GM18907 (cell line): ENCODE results near the gene ZNF280D.
"Not testable (repeated sequence)": the region's sequence is repeated elsewhere in the genome, so short reads cannot be mapped to it uniquely, and the experiment has no call there.

Experiments used
- ATAC-seq: cut with Tn5 transposase; IDR thresholded peaks from one replicate; pipeline ENCODE4 v1.9.1; 2021; ENCODE audit warnings: mild to moderate bottlenecking, moderate library complexity; ENCODE audit not compliant: unreplicated experiment

The ZNF280D gene

DNA sequence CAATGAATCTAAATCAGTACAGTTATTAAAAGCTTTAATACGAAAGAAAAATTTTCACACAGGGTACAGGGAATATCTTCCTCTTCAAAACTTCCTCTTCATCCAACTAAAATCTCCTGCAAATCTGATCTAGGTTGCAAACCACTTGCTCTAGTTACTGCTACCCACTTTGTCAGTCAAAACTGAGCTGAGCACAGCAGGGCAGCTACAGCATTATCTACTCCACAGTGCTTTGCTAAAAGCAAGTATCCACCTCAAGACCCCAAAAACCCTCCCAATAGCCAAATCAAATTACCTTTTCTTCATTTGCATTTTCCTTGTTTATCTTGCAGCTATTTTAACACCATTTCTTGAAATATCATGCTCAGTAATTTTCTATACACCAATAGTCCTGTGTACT, 14.7 kb downstream of the ZNF280D start:
- no peak for ATAC-seq

DNA sequence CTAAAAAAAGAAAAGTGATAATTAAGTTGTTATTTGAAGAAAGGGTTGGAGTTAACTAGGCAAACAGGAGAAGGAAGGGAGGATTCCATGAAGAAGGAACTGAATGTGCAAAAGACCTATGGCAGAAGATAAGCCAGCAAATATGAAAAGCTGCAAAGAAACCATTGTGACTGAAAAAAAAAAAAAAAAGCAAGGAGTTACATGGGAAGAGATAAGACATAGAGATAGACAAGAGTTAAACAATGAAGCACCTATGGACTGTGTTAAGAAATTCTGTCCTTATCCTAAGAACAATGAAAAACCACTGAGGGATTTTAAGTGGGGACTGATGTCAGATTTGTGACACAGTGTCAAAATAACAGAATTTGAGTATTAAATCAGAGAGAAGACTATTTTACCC, 17.0 kb downstream of the ZNF280D start:
- no peak for ATAC-seq

DNA sequence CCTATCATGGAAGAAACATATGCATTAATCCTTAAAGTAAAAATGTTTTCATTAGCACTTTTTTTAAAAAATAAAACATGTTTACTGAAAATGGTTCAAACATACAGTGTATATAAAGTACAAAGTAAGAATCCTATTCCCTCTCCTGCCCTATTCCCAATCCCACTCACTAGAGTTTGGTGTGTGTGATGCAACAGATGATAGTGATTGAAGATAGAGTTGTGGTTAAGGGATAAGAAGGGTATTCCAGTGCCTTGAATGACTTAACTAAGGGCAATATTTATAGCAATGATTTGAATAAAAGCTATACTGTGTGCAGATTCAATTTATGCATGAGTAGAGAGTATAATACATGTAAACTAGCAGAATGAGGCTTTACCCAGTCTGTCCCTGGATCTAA, 18.1 kb downstream of the ZNF280D start:
- no peak for ATAC-seq

DNA sequence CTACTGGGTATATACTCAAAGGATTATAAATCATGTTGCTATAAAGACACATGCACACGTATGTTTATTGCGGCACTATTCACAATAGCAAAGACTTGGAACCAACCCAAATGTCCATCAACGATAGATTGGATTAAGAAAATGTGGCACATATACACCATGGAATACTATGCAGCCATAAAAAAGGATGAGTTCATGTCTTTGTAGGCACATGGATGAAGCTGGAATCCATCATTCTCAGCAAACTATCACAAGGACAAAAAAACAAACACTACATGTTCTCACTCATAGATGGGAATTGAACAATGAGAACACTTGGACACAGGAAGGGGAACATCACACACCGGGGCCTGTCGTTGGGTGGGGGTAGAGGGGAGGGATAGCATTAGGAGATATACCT, 23.8 kb downstream of the ZNF280D start:
- not testable (repeated sequence) for ATAC-seq

DNA sequence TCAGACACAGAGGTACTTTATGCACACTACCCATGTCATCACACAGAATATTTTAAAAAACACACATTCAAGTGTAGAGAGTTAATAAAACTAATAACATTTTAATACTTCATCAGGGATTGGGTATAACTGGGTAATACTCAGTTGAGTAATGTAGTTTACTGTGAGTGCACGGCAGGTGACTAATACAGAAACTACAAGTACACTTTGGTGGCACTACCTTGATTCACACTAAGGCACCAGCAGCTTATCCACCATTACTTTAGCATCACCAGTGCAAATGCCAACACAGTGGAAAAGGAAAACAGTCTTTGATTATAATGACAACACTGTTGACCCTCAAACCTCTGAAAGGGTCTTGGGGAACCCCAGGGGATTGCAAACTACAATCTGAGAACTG, 33.6 kb downstream of the ZNF280D start:
- no peak for ATAC-seq

DNA sequence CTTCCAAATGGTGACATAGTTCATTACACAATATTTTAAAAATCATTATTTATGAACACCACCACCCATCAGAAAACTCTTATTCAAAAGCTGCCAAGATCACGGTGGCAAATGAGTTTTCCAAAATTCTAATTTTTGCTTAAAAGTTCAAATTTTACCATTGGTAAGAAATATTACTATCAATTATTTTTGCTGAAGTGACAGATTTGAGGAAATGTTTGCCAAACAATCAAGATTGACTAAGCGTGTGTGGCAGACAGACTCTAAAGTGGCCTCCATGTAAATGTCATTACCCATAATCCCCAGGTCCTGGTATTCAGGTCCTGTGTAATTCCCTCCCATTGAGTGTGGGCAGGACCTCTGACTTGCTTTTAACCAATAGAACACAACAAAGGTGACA, 35.0 kb downstream of the ZNF280D start:
- no peak for ATAC-seq

DNA sequence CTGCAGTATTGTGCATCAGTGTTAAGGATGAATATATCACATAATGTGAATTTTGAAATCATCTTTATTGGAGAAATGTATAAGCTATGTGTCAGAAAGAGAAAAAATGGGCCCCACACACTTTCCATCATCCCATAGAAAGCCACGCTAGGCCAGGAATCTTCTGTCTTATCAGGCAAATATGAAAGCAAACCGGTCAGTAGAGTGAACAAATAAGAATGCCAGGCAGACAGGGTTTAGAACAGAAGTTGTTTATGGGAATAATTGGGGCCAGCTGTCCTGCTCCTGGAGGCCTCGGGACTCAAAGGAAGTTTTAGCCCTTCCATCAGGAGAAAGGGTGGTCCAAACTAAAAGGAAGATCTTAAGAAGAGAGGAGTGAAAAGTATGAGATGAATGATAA, 39.5 kb downstream of the ZNF280D start:
- ATAC-seq = no peak

DNA sequence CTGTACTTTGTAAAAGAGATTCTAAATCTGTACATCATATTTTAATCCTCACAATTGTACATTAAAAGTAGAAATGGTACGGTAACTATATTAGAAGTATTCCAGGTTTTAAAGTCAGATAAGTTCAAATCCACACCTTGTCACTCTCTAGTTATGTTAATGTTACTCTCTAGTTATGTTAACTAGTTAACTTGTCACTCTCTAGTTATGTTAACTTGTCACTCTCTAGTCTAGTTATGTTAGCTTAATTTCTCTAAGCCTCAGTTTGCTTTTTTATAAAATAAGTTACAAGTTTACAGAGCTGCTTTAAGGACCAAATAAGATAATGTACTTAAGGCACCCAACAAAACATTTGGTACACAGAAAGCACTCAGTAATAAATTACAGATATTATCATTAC, 42.6 kb downstream of the ZNF280D start:
- no peak for ATAC-seq

DNA sequence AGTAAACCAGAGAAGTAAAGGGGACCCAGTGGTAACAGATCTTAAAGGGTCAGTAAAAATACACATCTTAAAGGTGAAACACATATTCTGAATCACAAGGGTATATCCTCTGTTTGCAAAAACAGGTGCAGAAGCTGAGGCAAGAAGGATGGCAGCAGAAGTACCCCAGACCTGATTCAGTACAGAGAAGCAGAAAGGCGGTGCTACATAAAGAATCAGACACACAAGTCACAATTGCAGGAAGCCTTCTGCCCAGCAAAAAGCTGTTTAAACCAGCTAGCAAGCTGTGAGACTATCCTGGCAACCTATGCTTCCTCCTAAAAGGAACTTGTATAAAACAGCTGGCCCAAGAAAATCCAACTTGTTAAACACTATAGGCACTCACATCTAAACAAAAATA, 49.4 kb downstream of the ZNF280D start:
- no peak for ATAC-seq

DNA sequence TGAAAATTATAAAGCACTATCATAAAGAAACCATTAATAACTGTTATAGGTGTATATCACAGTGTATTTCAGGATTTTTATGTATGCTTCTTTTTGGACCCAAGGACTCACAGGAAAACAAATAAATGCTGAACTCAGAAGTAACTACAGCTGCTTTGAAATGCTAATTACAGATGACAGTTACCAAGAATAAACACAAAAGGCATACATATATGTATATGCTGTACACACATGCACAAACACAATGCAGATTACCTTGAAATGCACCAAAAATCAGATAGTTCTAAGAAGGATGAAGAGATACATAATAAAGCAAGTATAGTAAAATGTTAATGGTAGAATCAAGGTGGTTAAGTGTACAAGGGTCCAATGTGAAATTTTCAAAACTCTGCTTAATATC, 52.2 kb downstream of the ZNF280D start:
- no peak for ATAC-seq

DNA sequence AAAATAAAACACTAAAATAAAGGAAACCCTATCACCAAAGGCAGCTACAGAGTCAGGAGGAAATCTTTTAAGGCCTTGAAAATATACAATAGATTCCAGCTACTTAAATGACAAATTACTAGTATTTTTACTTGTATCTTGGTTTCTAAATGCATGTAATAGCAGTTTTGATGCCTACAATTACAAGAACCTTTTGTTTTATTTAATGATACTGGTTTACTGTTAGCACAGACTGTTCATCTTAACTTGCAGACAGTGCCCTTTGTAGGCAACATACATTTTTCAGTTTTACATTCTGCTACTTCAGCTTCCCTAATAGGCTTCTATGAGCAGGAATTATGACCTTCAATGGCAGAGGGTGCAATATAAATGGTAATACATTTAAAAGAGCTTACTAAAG, 54.1 kb downstream of the ZNF280D start:
- ATAC-seq = no peak

DNA sequence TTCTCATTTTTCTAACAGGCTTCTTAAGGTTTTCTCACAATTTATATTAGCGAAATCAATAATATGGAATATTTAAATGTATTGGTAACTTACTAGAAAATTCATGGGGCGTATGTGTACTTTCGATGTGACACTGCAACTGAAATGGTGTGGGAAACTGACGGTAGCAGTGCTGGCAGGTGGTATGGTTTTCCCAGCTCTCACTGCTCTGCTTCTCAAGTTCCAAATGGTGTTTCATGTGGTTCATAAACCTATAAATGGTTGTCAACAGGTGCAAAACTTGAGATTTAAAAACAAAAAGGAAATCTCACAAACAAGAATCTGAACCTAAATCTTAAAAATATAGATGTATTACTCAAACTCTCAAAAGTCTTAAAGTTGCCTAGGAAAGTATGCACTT, 54.7 kb downstream of the ZNF280D start:
- no peak for ATAC-seq

DNA sequence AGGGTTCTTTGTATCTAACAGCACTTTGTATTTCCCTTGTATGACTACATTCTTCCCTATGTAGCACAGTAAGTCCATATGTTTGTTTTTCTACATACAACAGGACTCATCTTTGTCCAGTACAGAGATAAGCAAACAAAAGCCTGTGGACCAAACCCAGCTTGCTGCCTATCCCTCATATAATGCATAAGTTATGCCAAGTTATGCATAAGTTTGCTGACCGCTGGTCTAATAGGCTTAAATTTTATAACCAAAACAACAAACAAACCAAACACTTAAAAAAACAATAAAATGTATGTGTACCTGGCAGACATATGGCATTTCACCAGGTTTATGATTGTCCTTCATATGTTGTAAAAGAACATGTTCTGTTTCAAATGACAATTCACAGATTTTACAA, 56.0 kb downstream of the ZNF280D start:
- ATAC-seq = no peak

DNA sequence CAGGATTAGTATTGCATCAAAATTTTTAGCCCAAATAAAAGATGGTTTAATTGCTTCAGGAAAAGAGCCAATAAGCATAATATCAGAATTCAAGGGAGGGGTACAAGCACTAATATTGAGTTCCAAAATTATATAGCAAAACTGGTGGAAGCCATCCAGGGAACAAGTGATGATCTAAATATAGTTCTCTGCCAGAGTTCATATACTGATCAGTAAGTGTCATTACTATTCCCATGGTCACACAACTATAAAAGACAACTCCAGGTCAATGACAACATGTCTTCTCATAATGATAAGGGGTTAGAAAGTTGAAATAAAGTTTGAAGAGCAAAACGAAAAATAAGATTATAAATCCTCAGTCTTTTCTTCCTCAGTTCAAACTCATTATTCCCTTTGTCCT, 57.4 kb downstream of the ZNF280D start:
- no peak for ATAC-seq

DNA sequence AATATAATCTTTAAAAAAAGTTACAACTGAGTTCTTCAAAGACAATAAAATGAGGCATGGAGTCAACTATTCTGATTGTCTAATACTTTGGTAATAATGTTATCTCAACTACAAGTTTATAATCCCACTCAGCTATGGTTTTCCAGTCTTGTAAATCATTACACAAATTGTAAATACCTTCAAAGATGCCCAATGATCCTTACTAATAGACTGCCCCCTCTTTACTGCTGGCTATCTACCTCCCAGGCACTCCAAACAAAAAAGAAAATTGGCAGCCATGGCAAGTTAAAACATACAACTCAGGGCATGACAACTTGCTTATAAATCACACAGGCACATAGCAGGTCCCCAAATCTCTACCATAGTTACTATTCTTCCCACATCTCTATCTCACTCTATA, 58.5 kb downstream of the ZNF280D start:
- ATAC-seq = no peak

DNA sequence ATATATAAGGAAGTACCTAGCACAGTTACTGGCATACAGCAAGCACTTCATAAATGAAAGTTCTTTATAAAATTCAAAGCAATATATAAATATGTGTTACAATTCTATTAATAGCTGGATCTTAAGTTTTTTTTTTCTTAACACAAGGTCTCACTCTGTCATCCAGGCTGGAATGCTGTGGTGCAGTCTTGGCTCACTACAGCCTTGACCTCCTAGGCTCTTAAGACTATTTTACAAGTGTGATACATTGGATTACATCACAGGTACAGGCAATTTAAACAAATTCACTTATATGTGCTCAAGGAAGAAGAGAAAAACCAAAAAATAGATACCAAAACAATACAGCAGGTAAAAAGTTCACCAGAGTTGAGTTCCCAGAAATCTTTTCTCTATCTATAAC, 60.6 kb downstream of the ZNF280D start:
- ATAC-seq = no peak

DNA sequence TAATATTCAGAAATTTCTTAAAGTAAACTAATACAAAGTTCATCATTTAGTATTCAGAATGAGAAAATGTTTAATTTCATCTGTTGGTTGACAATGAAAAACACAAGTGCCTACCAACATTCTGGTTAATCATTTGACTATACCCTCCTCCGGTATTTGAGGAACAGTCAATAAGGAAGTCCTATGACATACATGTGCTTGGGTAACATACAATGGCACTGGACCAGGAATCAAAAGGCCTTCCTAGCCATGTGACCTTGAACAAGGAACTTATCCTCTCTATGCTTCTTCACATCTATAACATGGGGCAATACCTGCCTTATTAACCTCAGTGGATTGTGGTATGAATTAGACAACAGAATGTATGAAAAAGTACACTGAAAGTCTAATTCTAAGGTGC, 65.8 kb downstream of the ZNF280D start:
- ATAC-seq = no peak

DNA sequence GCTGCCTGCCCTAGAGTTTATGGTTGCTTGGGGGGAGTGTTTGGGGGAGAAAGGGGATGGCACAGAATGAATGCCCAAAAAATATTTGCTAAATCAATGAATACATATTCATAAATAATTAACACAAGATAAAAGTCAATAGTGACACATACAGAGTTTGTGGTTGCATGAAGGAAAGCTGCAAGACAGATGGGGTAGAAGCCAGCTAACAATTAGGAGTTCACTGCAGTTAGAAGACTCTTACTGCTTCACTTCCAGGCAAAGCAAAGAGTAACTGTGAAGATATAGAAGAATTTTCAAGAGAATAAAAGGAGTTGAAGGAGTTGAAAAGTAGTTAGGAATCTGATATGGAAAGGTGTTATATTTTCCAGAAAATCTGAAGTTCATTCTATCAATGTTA, 72.4 kb downstream of the ZNF280D start:
- ATAC-seq = no peak

DNA sequence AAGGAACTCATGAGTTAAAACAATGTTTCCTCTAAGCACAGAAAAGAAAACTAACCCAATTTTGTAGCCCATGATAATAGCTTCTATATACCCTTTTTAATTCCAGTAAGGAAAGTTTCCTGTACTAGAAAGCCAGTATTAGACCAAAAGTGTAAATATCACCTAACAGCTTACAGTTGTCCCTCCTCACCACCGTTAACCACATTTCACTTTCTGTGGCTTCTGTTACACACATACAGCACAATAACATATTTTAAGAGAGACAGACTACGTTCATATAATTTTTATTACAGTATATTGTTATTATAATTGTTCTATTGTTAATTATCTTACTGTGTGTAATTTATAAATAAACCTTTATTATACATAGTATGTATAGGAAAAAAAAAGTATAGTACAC, 74.1 kb downstream of the ZNF280D start:
- ATAC-seq = no peak

DNA sequence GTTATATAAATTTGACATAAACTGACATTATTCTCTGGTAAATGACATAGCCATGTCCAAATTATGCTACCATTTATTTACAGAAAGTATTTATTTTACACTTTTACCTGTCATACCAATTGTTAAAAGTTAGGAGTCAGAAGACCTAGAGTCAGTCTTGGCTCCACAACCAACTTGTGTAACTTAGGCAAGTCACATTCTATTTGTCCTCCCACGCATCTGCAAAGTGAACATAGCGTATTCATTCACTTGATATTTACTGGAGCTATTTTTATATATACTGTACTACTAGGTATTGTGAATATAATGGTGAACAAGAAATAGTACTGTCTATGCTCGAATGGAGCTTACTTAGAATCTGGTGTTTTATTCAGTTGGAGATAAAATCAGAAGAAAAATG, 78.7 kb downstream of the ZNF280D start:
- no peak for ATAC-seq

DNA sequence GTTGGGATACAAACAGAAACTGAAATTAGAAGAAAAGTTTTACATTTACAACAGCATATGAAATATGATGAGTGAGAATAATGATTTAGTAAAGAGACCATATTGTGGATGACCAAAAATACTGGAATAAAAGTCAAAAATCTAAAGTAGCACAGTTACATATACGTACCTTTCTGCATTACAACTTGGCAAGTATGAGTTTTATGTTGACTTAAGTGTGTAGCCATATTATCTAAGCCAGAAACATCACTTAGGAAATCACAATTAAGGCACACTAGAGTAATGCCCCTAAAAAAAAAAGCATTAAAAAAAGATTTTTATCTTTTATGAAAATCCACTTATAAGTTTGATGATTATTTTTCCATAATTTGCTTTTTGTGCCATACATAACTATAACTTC, 79.1 kb downstream of the ZNF280D start:
- ATAC-seq = no peak

DNA sequence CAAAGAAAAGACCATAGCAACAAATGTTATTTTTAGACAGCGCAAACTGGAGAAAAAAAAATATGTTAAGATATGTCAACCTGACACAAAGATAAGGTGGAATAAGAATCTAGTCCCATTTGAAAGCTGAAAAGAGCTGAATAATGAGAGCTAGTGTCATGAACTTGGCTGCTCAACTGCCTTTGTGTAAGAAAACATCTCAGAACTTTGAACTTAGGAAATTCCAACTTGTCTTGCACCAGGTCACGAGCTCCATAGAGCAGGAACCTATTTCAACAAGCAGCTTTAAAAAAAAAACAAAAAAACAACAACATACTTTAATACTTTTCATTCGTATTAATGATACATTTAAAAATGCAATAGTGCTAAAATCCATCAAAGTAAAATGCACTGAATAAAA, 79.5 kb downstream of the ZNF280D start:
- ATAC-seq = no peak

DNA sequence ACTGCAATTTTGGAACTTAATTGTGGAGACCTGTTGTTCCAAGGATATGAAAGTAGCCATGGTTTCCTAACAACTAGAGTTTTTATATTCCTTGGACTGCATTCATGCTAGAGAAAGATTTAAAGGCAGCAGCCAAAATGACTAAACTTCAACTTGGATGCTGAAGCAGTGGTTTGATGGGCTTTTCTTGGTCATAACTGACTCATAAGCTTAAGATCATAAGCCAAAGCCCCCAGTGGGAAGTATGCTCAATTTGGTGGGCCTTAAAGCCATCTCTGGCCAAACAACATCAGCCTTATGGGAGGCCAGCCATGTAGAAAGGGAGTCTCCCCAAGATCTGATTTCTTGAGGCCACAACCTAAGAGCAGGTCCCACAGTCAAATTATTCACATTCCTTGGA, 80.2 kb downstream of the ZNF280D start:
- no peak for ATAC-seq

DNA sequence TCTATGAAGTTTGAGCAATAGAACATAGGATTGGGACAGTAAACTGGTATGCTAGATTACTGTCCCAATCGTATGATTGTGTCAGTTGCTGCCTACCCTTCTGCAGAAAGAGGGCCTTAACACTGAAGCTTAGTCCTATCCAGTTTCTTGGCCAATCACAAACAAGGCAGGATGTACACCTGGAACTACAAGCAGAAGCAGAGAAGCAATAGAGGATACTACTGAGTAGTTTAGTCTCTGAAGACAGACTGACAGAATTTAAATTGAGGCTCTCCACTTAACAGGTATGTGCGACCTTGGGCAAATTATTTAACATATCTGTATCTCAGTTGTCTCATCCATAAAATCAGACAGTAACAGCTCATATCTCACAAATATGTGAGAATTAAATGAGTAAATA, 85.0 kb downstream of the ZNF280D start:
- no peak for ATAC-seq
